NCI-H146 treated with DMSO at 0.1 percent for 48 hours (cell line): ENCODE results near the gene SNTB2.
A peak's percentile ranks its signal among the peaks of the same experiment; 100 is the strongest.
"Not testable (repeated sequence)": the region's sequence is repeated elsewhere in the genome, so short reads cannot be mapped to it uniquely, and the experiment has no call there.

Experiments used
- DNase-seq: peaks from one replicate; lab custom pipeline; 2025; ENCODE audit not compliant: unreplicated experiment; lab: John Stamatoyannopoulos, UW

Gene SNTB2

DNA sequence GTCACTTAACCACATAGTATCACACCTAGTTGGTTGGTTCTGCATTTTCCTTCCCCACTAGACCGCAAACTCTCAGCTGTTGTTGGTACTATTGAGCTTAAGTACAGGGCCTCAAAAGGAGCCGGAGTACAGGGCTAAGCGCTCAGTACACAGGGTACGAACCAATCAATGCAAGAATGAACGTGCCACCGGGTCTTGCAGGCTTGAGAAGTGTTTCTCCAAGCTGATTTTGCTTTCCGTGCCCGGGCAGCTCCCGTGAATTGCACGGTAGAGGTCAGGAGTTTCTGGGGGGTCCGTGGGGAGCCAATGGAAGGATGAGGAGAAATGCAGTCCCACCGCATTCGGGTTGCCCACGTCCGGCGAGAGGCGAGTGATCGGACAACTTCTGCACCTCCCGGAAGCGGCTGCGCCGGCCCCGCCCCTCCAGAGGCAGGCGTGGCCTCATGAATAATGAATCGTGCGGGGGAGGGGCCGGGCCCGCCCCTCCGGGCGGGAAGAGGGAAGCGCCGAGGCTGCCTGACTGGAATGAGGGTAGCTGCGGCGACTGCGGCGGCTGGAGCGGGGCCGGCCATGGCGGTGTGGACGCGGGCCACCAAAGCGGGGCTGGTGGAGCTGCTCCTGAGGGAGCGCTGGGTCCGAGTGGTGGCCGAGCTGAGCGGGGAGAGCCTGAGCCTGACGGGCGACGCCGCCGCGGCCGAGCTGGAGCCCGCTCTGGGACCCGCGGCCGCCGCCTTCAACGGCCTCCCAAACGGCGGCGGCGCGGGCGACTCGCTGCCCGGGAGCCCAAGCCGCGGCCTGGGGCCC lies at the start of gene SNTB2:
Gene SNTB2 (plus strand): TSS at position 523 of the 804 bp plus-strand sequence. CDS start 3 bp downstream, at position 526.
- DNase-seq: peak; percentile 68

DNA sequence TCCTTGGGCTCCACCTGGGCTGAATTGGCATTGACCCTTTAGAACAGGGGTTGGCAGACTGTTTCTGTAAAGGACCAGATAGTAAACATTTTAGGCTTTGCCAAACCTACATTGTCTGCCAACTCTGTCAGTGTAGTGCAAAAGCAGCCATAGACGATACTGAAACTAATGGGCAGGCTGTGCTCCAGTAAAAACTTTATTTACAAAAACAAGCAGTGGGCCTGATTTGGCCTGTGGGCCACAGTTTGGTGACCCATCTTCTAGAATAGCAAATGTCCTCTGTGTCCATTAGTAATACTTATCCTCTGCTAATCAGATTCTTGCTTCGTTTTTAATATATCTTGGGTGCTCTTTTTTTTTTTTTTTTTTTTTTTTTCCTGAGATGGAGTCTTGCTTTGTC lies 48.4 kb upstream of the SNTB2 start:
- DNase-seq: no peak

DNA sequence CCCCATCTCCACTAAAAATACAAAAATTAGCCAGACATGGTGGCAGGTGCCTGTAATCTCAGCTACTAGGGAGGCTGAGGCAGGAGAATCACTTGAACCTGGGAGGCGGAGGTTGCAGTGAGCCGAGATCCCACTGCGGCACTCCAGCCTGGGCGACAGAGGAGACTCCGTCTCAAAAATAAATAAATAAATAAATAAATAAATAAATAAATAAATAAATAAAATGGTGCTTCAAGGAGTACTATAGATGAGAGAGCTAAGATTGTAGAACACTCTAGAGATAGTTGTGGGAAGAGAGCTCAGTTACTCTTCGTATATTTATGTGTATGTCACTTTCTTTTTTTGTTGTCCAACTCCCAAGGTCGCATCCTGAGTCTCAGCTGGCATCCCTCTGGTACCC lies 47.5 kb upstream of the SNTB2 start:
- not testable (repeated sequence) for DNase-seq

DNA sequence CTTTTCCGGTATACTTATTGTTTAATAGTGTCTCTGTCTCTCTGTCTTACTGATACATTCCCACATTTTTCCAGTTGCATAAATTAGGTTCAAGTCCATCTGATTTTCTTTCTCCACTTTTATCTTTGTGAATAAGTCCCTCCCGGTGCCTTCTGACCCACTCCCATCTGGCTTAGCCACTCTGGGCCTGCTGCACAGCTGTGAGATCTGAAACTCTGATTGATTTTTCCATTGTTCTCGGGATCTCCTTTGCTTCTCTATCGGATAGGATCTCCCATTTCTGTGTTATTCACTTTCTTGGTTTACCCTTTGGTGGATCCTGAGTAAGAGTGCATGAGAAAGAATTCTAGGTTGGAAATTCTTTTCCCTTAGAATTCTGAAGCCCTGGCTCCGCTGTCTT lies 46.0 kb upstream of the SNTB2 start:
- DNase-seq: no peak

DNA sequence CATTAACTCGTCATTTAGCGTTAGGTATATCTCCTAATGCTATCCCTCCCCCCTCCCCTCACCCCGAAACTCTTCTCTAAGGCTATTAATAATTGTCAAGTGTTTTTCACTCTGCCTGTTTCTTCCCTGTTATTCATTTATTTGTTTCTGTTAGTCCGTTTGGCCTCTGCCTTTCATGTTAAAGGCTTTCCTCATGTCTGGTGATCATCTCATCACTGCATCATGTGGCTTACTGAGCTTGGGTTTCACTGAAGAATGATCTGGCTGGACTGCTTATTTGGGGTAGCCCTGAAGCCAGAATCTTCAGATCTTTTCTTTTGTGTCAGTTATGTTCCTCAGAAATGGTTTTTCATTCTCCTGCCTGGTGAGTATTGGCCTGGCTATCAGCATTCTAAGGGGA lies 45.0 kb upstream of the SNTB2 start:
- no peak for DNase-seq

DNA sequence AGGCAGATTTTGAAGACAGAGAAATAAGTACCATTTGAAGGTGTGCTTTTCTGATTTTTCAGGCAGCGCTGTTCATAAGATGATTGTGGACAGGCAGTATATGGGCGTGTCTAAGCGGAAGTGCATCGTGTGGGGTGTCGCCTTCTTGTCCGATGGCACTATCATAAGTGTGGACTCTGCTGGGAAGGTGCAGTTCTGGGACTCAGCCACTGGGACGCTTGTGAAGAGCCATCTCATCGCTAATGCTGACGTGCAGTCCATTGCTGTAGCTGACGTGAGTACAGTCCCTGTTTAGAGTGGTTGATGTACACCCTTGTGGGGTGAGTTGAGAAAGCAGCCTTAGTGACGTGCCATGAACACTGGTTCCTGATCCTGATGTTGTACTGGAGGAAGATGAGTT lies 43.8 kb upstream of the SNTB2 start:
- DNase-seq: no peak

DNA sequence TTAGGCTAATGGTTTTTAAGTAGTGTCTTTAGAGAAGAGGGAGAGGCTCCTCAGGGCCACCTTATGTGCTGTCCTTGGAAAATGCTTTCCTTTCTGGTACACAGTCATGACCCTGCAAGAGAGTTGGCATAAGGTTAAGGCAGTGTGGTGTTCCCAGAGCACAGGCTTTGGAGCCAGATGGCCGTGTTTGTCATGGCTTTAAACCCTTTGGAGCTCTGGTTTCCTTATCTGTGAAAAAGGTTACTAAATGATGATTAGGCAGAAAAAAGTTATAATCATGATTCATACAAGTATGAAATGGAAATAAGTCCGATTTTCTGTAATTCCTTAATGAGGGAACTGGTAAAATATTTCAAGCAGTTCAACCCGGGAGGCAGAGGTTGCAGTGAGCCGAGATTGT lies 41.3 kb upstream of the SNTB2 start:
- no peak for DNase-seq

DNA sequence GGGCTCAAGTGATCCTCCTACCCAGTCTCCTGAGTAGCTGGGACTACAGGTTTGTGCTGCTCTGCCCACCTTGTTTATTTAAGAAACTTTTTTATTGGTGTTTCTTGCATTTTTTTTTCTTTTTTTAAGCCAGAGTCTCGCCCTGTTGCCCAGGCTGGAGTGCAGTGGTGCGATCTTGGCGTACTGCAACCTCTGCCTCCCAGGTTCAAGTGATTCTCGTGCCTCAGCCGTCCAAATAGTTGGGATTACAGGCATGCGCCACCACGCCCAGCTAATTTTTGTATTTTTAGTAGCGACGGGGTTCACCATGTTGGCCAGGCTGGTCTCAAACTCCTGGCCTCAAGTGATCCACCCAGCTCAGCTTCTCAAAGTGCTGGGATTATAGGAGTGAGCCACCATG lies 37.3 kb upstream of the SNTB2 start:
- DNase-seq: not testable (repeated sequence)

DNA sequence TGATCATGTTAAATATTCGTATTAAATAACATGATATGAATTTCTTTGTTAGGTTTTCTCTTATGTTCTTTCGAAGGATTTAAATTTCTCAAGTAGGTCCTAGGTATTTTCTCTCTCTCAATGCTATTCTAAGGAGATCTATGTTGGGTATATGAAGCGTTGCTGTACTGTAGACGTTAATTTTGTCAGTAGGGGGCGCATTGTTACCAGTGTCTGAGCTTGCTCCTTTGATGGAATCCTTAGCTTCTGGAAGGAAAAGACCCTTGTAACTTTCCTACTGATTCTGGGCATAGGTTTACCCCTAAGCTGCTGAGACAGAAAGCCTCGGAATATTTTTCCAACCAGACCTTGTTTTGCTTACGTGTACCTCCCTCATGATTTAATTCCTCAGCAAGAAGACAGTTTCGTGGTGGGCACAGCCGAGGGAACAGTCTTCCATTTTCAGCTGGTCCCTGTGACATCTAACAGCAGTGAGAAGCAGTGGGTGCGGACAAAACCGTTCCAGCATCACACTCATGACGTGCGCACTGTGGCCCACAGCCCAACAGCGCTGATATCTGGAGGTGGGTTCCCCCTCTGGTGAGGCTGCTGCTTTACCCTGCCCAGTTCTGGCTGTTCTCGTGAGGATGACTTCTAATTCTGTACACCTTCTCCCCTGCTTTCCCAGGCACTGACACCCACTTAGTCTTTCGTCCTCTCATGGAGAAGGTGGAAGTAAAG lies 36.7 kb upstream of the SNTB2 start:
- peak; percentile 1 for DNase-seq

DNA sequence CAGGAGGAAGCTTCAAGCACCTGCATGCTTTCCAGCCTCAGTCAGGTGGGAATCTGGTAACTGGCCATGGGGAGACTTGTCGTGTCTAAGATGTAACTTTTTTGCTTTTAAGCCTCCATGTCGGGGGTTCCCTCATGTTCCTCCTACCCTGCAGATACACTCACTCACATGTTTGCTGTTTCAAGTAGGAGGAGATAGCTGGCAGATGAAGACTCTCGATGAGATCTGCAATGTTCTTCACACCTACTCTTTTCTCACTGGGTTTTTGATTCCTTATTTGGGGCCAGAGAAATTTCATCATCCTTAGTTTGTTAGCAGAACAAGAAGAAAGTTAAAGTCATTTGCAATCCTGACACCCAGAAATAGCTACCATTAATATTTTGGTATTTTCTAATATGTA lies 29.8 kb upstream of the SNTB2 start:
- no peak for DNase-seq

DNA sequence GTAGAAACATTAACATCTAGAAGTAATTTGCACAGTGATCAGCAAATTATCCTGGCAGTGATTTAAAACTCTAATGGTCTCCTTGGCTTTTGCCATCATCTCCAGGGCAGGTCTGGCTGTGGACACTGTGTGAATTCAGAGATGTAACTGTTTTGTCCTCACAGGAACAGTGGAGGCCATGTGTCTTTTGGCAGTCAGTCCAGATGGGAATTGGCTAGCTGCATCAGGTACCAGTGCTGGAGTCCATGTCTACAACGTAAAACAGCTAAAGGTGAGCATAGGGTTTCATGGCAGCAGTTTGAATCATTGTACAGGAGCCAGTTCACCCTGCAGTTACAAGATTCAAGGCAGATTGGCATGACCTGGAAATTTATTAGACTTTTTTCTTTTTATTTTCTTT lies 26.8 kb upstream of the SNTB2 start:
- DNase-seq: no peak

DNA sequence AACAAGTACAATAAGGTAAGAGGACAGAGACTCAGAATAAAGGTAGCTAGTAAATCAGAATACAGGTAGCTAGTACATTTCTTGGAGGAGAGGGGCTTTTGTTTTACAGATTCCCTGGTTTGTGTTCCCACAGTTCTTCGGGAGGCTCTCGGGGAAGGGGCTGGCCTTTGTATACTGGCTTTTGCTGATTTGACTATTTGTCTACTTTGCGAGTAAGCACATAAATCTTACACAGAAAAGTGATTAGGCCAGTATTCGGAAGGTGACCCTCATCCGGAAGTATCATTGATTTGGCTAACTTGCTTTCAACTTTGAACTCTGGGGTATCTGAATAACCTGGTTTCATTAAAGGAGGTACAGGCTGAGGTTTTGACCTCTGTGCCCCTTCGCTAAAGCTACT lies 21.4 kb upstream of the SNTB2 start:
- DNase-seq: no peak

DNA sequence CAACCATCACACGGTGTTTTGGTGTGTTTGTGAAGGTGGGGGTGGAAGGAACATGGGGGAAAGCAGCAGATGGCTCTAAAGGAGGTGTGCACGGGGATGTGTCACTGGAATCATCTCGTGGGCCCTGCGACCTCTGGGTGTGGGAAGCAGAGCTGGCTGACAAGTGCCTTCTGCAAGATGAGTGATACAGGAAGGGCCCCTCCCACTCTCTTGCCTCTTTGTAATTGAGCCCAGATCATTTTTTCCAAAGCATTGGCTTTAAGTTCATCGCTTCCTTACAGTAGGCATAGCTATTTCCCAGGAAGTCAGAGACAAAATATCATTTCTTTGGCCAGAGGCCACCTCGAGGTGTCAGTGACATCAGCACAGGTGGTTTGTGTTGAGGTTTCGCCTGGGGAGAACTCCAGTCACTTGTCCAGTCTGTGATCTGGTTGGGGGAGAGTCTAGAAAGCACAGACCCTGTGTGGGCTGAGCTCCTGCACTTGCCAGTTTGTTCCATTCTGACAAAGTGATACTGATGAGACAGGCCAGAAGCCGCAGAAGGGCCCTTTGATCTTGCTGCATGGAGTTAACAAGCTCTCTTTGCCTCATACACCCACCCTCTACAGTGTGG lies 20.6 kb upstream of the SNTB2 start:
- DNase-seq: no peak

DNA sequence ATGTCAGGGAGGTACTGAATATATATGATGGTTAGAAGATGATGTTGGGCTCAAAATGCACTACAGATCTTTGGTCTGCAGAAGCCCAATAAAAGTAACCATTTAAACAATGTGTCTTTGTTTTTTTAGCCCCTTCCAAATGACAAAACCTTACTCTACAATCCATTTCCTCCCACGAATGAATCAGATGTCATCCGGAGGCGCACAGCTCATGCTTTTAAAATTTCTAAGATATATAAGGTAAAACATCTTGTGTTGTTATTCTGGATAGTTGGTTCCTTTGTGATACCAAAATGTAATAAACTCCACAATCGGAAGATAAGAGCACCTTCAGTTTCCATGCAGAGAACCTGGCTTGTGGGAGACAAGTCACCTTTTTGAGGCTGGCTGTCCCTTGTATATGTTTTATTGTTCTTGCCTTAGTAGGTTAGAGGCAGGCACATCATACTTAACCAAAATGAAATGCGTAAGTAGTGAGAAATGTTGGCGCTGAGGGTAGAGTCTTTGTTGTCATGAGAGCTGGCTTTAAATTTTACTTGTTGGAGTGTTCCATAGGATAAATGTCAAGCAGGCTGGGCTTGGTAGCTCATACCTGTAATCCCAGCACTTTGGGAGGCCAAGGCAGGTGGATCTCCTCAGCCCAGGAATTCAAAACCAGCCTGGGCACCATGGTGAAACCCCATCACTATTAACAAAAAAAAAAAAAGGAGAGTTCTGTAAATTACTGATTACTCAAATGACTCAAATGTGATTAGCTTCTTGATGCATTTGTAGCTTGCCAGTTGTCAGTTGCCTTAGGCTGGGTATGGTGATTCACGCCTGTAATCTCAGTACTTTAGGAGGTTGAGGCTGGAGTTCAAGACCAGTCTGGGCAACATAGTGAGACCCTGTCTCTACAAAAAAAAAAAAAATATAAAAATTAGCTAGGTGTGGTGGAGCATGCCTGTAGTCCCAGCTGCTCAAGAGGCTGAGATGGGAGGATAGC lies 19.7 kb upstream of the SNTB2 start:
- DNase-seq: no peak

DNA sequence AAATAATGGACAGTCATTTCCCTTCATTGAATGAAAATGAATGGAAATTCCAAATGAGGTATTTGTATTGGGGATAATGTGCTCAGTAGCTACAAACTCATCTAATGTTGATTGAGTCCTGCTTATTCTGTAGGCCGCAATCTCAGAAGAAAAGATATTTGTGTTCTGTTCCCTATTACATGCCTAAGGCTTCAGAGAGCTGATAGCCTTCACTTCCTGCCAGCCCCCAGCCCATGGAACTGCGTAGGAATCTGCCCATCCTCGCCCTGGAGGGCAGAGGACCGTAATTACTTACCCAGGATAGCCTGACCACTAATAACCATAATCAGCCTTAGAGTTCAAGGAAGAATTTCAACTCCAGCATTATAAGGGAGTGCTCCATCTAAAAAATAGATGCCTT lies 17.9 kb upstream of the SNTB2 start:
- no peak for DNase-seq

DNA sequence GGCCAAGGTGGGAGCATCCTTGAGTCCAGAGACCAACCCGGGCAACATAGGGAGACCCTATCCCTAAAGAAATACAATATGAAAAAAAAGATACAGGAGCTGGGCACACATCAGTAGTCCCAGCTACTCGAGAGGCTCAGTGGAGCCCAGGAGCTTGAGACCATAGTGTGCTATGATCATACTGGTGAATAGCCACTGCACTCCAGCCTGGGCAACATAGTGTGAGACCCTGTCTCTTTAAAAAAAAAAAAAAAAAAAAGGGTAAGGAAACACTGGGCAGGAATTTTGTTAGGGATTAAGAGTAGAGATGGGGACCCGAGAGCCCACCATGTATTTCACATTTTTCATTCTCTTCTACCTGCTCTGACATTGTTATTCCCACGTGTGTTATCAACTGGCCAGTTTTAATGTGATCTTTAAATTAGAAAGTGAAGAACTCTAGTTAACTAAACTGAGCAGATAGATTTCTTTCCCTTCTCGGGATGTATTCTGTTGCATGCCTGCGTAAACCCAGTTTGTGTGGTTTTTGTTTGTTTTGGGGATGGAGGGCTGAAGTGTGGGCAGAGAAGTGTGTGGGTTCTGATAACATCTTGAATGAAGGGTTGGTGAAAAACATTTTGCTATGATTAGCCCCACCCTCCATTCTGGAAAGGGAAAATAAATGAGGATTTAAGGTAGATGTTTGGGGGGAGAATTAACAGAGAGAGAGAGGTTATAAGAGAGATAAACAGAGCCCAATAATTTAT lies 17.2 kb upstream of the SNTB2 start:
- DNase-seq: no peak

DNA sequence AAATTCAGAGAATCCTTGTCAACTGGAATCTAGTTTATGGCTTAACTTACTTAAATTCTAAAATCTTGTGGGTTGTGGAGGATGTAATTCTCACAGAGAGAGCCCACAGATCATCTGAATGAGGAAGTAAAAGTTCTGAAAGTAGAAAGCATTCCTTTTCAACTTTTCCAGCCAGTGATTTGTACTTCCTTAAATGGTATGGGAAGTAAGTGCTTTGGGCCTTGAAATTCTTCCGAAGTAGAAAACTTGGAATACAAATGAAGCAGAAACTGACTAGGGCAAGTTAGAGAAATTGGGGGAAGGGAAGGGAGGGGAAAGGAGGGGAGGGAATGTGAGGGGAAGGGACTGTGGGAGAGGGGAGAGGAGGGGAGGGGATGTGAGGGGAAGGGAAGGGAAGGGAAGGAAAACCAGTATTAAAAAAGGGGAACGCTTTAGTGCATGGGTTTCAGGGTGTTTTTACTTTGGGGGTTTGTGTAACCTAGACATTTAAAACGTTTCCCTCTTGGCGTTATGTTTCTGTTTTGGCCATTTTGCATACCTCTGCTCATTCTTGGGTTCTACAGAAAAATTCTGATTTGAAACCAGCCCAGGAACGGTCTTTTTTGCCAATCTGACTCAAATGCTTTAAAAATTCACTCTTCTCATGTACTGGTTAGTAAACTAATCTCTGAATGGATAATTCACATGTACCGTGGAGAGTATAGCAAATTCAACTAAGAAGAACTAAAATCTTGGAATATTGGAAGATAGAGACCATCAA lies 15.5 kb upstream of the SNTB2 start:
- no peak for DNase-seq

DNA sequence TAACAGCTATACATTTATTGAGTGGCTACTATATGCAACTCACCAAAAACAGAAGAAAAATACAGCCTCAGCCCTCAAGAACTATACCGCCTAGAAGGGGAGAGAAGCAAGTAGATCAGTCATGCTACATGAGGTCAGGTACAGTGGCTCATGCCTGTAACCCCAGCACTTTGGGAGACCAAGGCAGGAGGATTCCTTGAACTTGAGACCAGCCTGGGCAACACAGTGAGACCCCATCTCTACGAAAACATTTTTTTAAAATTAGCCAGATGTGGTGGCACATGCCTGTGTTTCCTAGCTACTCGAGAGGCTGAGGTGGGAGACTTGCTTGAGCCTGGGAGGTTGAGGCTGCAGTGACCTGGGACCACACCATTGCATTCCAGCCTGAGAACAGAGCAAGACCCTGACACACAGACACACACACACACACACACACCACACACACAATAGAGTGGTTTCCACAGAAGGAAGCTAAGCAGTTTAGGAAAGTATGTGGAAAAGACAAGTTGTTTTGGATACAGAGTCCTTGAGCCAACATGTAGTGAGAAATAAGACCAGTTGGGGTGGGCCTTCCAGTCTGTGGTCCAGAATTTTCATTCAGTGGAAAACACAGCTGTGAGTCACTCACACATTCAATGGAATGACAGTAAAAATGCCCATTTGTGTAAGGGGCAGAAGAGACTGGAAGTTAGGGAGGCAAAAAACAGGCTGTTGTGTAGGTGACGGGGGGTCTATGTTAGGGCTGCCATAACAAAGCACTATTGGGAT lies 10.7 kb upstream of the SNTB2 start:
- DNase-seq: no peak
